Body of pancreas (tissue), 4 donors: Measurements from ENCODE around the gene KLHL13.

ENCODE experiments used
- CTCF ChIP-seq, 7 experiments: fragments of 450-650 bp in 4 of 7; fragments of 200-600 bp in 3 of 7; sonication (generic) in 3 of 7; IDR thresholded peaks; one replicate each; pipeline ENCODE4 v1.5.1; 2016 to 2019; ENCODE audit warnings: antibody characterized with exemption in 7 of 7
- POLR2A ChIP-seq, 3 donors: fragments of 450-650 bp; IDR thresholded peaks; one replicate each; pipeline ENCODE4 v1.6.1; 2016; ENCODE audit warnings: antibody characterized with exemption in 3 of 3, mild to moderate bottlenecking in 2 of 3

- TF ChIP-seq CTCF (IDR thresholded peaks at IDR 0.05) (no peak), POLR2A (IDR thresholded peaks at IDR 0.05) (no peak)
These were observed 49.6 kb downstream of the KLHL13 start for GRCh38 chrX:118066867-118067515.
